GM12873 (cell line): Measurements from ENCODE around the gene ENPP4.

Experiments used
- TF ChIP-seq, protein P1 (sequence below): IDR thresholded peaks from 2 replicates; pipeline ENCODE4 v1.5.1; 2012; ENCODE audit warnings: low read depth, mild to moderate bottlenecking, moderate library complexity, low read length, control low read depth; ENCODE audit not compliant: insufficient read depth; ENCODE audit errors: missing control alignments

Gene ENPP4

DNA sequence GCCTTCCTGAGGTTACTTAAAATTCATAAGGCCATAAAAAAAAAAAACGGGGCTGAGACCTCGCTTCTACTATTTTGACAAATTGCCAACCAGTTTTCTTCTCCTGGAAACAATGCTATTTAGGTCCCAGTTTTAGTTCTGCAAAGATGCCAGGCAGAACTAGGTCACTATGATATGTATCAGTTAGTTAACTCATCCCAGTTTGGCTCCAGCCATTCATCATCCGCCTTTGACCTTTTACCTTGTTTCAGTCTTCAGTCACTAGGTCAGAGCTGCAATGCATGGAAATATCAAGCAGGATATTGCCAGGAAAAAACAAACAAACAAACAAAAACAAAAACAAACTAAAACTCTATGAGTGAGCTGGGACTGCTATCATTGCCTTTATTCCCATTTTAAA is 29.8 kb upstream of the ENPP4 start:
- TF ChIP-seq, protein P1, sequence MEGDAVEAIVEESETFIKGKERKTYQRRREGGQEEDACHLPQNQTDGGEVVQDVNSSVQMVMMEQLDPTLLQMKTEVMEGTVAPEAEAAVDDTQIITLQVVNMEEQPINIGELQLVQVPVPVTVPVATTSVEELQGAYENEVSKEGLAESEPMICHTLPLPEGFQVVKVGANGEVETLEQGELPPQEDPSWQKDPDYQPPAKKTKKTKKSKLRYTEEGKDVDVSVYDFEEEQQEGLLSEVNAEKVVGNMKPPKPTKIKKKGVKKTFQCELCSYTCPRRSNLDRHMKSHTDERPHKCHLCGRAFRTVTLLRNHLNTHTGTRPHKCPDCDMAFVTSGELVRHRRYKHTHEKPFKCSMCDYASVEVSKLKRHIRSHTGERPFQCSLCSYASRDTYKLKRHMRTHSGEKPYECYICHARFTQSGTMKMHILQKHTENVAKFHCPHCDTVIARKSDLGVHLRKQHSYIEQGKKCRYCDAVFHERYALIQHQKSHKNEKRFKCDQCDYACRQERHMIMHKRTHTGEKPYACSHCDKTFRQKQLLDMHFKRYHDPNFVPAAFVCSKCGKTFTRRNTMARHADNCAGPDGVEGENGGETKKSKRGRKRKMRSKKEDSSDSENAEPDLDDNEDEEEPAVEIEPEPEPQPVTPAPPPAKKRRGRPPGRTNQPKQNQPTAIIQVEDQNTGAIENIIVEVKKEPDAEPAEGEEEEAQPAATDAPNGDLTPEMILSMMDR = no peak

DNA sequence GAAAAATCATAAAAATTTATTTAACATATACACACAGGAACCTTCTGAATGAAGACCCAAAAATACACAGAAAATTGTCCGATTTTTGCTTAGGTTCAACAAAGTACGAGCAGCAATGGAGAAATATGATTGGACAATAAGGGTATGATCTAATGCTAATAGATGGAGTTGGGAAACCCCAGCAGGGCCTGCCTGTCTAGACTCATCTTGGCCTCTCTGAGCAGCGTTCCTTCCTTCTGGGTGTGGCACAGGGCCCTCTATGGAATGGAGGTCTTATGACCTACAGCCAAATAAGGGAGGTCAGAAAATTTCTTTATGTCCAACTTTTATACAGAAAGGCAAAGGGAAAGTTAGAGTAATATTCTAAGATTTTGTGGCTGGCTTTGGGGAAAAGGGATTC is 27.7 kb upstream of the ENPP4 start:
- TF ChIP-seq, protein P1 = no peak

DNA sequence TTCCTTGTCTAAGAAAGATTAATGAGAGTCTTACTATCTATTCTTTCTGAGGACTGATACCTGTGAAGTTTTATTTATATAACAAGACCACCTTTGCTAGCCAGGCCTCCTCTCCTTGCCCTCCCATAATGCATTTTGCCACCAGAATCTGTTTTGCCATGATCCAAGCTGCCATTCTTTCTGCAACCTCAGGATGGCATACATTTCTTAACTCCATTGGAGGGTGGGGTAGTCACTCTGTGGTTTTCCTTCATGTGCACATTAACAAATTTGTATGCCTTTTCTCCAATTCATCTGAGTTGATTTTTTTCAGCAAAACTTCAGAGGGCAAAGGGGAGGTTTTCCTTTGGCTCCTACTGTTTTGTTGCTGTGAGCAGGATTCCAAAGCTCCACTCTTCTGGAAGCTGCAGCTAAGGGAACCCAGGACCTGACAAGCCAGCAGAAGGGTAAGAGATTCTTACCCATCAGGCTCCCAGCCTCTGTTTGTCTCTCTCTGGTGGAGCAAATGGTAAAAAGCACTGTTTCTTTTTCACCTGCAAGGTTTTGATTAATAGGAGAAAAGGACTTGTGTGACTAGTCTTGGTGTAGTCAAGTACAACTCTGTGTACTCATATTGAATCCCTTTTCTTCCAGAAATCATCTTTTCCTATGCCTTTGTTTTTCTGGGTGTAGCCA is 26.2 kb upstream of the ENPP4 start:
- TF ChIP-seq, protein P1 = no peak

DNA sequence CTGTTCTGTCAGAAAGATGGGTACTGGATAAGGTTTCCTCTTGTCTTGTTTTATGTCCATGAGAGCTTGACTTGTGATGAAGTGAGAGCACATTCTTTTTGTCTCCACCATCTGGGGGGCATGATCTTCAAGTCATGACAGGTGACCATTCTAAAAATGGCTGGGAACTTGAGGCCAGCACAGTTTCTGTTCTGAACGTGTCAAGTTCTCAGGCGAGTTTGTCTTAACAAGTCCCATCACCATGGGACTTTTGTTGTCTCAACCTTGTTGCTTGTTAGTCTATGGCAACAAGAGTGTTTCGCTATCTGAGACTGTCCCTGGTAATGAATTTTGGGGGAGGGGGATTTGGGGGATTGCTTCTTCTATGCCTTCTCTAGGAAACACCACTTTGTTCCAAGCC is 25.6 kb upstream of the ENPP4 start:
- TF ChIP-seq, protein P1 = no peak

DNA sequence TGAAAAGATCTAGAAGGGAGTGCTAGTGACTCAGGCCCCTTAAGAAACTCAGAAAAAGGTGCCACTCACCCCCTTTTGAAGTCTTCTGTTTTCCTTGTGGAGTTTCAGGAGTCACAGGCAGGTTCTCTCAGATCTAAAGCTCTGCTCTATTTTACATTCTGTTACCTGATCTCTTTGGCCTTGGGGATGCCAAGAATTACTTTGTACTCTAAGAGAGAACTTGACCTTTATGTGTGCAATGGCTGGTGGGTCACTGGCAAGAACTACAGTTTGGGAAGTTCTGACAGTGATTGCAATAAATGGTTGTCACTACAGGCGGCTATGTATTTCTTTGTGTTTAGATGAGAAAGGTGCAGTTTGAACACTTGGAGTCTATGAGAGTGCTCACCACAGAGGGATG is 24.2 kb upstream of the ENPP4 start:
- TF ChIP-seq, protein P1 = no peak

DNA sequence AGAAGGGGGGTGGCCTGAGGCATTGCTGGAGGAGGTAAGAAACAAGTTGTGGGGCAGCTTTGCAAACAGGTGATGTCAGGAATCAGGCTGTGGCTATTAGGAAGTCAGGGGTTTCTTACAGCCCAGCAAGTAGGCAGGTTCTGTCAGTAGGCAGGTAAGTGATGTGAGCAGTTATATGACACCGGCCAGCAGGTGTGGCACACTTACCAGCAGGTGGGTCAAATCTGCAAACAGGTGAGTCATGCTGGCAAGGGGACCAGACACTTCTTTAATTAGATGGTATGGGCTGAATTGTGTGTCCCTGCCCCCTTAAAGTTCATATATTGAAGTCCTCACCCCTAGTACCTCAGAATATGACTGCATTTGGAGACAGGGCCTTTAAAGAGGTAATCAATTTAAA is 16.4 kb upstream of the ENPP4 start:
- TF ChIP-seq, protein P1 = no peak

DNA sequence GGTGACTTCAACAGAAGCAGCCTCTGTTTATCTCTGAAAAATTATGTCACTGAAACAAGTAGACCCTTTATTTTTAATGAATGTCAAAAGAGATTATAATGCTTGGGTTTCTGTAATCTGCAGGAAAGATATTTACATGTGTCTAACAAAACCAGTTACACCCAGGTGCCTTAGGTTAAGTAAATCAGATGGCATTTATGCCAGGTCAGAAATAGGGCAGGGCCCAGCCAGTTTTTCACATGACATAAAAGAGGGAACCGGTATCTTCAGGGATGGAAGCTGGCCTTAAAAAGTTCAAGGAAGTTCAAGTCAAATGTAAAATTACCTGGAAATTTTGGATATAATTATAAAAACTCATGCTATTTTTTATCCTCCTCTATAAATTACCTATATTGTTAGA is 14.2 kb upstream of the ENPP4 start:
- TF ChIP-seq, protein P1 = no peak

DNA sequence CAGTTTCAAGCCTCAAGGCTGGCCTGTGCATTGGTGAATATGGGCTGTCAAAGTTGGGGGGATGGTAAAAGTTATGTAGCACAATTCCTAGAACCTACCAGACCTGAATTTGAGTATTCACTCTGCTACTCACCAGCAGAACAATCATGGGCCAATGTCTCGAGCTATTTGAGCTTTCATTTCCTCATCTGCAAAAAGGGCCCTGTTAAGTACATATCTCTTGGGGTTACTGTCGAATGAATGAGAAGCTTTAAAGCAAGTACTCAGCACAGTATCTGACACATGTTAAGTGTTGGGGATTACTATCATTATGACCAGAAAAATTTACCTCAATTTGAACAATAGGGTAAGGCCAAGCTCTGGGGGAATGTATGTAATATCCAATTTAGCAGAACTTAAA is 13.5 kb upstream of the ENPP4 start:
- TF ChIP-seq, protein P1 = no peak
